Activated CD4-positive, alpha-beta T cell treated with anti-CD3 and anti-CD28 coated beads for 1 hour (primary cell): ENCODE measurements around the gene ESCO1.

Source experiments
- DNase-seq: peaks from one replicate; pipeline ENCODE4 v3.0.0-alpha.2; 2020

ESCO1 gene

GRCh38 chr18:21489119-21489750, 111.3 kb downstream of the ESCO1 start:
- DNase-seq = no peak

GRCh38 chr18:21486905-21487437, 113.5 kb downstream of the ESCO1 start:
- no peak for DNase-seq

GRCh38 chr18:21484851-21485636, 115.5 kb downstream of the ESCO1 start:
- DNase-seq = no peak

DNA sequence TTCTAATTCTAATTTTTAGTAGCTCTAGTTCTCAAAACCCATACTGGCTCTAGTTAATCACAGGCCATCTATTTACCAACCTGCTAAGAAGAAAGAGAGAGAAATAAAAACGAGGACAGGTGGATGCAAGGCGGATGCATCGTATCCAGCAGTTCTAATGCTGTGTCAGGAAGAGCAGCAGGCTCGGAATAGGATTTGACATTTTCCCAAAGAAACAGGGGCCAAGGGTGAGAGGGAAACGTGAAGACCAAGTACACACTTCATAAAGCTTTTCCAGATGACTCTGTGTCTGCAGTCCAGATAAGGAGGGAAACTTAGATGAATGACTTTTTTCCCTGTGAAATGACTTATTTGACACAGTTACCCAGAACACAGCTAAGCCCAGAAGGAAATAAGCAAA, 117.5 kb downstream of the ESCO1 start:
- DNase-seq = no peak

- DNase-seq = no peak
These were observed 118.8 kb downstream of the ESCO1 start for GRCh38 chr18:21481739-21482138.

DNA sequence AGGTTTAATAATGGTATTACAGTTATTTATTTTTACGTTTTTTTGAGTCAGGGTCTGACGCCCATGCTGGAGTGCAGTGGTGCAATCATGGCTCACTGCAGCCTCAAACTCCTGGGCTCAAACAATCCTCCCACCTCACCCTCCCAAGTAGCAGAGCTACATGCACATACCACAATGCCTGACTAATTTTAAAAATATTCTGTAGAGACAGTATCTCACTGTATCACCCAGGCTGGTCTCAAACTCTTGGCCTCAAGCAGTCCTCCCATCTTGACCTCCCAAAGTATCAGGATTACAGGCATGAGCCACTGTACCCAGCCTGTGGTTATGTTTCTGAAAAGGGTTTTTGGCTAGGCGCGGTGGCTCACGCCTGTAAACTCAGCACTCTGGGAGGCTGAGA, 120.8 kb downstream of the ESCO1 start:
- no peak for DNase-seq
